Activated CD4-positive, alpha-beta T cell treated with anti-CD3 and anti-CD28 coated beads for 1 hour (primary cell): Measurements from ENCODE around the gene GPR132.
"Not testable (repeated sequence)": the region's sequence is repeated elsewhere in the genome, so short reads cannot be mapped to it uniquely, and the experiment has no call there.

Experiments
- DNase-seq: peaks from one replicate; pipeline ENCODE4 v3.0.0-alpha.2; 2020

Gene GPR132

GRCh38 chr14:105065280-105066228 lies at the start of gene GPR132:
Gene GPR132, minus strand, starts transcription at chr14:105065430. Its CDS starts 10,010 bp downstream, at chr14:105055420.
- DNase-seq = peak; percentile 83

- not testable (repeated sequence) for DNase-seq
Measured at GRCh38 chr14:105109243-105109642, 44.0 kb upstream of the GPR132 start.

GRCh38 chr14:105108516-105108864 lies 43.3 kb upstream of the GPR132 start:
- DNase-seq = no peak

DNA sequence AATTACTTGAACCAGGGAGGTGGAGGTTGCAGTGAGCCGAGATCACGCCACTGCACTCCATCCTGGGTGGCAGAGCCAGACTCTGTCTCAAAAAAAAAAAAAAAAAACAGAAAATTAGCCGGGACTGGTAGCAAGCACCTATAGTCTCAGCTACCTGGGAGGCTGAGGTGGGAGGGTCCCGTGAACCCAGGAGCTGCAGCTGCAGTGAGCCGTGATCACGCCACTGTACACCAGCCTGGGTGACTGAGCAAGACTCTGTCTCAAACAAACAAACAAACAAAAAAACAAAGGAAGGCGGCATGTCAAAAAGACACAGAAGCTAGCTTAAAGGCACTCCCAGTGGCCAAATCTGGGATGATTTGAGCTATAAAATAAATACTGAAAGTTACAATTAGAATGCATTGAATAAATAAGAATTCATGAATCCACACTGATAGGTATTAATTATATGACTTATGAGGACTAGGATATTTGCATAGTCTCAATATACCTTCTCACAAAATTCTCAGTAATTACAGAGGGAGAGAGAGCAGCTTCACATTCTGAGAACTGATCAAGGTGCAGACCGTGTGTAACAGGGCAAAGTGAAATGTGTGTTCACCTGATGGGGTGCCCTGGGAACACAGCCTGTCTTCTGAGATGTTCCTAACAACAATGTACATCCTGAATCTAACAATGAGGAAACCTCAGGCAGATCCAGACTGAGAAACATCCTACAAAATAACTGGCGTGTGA lies 42.7 kb upstream of the GPR132 start:
- DNase-seq = no peak

GRCh38 chr14:105107351-105107750 lies 42.1 kb upstream of the GPR132 start:
- no peak for DNase-seq

- no peak for DNase-seq
Measured at GRCh38 chr14:105105158-105105557, 39.9 kb upstream of the GPR132 start.

GRCh38 chr14:105102893-105103292 lies 37.7 kb upstream of the GPR132 start:
- DNase-seq = no peak

GRCh38 chr14:105102361-105102870 lies 37.2 kb upstream of the GPR132 start:
- DNase-seq = no peak

DNA sequence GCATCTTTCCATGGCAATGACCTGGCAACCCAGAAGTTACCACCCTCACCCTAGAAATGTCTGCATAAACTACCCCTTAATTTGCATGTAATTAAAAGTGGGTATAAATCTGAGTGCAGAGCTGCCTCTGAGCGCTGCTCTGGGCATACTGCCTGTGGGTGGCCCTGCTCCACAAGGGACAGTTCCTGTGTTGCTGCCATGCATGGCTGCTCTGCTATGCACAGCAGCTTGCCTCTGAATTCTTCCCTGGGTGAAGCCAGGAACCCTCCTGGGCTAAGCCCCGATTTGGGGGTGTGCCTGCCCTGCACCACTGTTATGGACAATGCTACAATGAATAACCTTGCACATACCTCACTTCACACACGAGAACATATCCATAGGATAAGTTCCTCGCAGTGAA lies 35.7 kb upstream of the GPR132 start:
- DNase-seq = no peak

DNA sequence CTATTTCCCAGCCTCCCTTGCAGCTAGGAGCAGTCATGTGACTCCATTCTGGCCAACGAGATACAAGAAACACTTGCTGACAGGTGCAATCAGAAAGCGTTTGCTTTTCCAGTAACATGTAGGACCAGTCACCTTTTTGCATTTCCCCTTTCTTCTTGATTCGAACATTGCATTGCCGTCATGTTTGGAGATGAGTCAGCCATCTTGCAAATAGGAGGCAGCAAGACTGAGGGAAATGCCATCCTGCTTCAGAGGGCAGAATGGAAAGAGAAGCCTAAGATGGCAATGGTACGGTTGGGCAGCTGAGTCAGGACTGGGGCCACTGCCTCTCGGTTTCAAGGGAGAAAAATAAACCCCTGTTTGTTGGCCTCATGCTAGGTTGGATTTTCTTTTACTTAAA lies 34.5 kb upstream of the GPR132 start:
- DNase-seq = no peak

DNA sequence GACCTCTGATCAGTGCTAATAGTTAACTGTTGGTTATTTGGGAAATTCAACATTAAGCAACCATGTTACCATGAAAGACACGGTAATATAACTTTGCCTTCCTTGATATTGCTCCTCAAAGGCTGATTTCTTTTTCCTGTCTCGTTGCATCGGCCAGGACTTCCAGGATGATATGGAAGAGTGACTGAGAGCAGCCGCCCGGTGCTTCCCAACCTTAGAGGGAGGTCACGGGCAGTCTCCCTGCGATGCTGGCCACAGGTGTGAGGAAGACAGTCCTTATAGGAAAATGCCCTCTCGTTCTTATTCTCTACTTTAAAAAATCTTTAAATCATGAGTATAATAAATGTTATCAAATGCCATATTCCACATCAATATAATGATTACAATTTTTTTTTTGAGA lies 33.1 kb upstream of the GPR132 start:
- DNase-seq = no peak

GRCh38 chr14:105097794-105098127 lies 32.5 kb upstream of the GPR132 start:
- DNase-seq = no peak

DNA sequence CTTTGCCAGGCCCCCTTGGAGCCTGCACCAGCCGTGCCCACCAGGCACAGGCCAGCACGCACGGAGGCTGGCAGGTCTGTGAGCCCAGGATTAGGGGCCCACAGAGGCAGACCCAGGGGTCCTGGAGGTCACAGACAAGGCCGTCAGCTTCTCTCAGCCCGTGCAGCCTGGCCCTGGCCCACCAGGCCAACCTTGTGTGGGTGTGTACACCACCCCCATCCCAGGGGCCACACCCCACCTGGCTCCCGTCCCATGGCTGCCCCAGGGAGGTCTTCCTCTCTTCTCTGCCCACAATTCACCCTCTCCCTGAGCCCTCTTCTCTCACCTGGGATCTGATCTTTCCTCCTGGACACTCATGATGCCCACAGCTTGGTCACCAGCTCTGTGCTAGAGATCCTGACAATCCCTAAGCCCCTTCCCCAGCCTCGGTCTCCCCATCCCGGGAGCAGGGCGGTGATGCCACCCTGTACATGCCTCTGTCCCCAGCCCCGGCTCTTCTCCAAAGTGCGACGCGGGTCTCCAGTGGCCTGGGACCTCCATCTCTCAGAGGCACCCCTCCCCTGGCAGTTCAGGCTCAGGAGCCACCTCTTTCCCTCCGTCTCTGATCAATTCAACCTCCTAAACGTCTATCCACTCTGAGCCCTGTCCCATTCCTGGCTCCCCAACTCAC lies 31.1 kb upstream of the GPR132 start:
- DNase-seq = no peak

DNA sequence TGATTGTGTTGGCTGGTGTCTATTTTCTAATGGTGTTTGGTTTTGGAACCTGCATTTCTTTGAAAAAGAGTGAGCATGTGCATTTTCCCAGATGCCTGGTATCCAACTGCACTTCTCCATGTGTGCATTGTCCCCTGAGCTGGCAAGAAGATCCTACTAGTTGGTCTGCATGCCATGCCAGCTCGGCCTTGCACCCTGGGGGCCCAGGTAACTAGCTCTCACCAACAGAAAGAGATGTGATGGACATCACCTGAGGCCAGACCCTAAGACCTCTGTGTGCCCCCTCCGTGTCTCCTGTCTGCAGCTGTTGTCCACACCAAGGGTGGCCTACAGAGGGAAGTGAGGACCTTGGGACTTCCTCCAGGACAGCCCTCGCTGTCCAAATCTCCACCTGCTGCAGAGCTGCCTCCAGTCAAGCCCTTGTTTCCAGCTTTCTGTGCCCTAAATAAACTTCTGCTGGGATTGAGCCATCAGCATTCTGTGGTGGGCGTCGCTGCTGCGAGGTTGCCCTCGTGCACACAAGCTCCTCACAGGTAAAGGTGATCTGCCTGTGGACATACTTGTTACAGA lies 30.1 kb upstream of the GPR132 start:
- no peak for DNase-seq

GRCh38 chr14:105094193-105094907 lies 29.1 kb upstream of the GPR132 start:
- DNase-seq = no peak

GRCh38 chr14:105093431-105094192 lies 28.4 kb upstream of the GPR132 start:
- DNase-seq = peak; percentile 47

- DNase-seq = peak; percentile 50
Measured at GRCh38 chr14:105093038-105093430, 27.8 kb upstream of the GPR132 start.

GRCh38 chr14:105092171-105093037 lies 27.2 kb upstream of the GPR132 start:
- DNase-seq = no peak

- DNase-seq = no peak
Measured at GRCh38 chr14:105091517-105092170, 26.4 kb upstream of the GPR132 start.

- no peak for DNase-seq
Measured at GRCh38 chr14:105091054-105091516, 25.9 kb upstream of the GPR132 start.
